K562 (cell line): ENCODE data around the gene HSF2. TPM values are rescaled to one million over a fixed set of nuclear protein-coding genes. Genes with fewer than 3 reads are reported as not detected.

Experiments used
- ATAC-seq: fragments of 200-7000 bp; cut with Tn5 transposase; 3 replicates; pipeline ENCODE4 v1.9.1; 2020; ENCODE audit warnings: moderate library complexity
- BruUV-seq: library from RNA; stranded (reverse); fragments of 400-500 nt; replicated peaks from 2 replicates; lab custom pipeline; 2021; lab: Mats Ljungman, UMichigan
- CTCF ChIA-PET: fragments of 300-600 bp; formaldehyde crosslinking; extraction: SDS; loops from one replicate; lab custom pipeline; 2021; ENCODE audit warnings: low intra/inter-chr PET ratio; lab: Yijun Ruan, JAX
- POLR2A ChIA-PET: fragments of 300-600, 350-650 bp; sonication (Branson Sonifier 250); formaldehyde crosslinking; extraction: SDS; loops from one replicate; lab custom pipeline; 2021; ENCODE audit warnings: antibody characterized with exemption, inconsistent platforms; lab: Yijun Ruan, JAX
- DNase-seq, 4 experiments: peaks; one replicate each; pipeline versions ENCODE4 v3.0.0 to v3.0.0-alpha.2; 2011 to 2018; ENCODE audit warnings: low spot score in 3 of 4, mixed read lengths in 3 of 4; ENCODE audit errors: extremely low read depth in 1 of 4
- FAIRE-seq: peaks from 2 replicates; lab custom pipeline; 2011; peaks lifted over from hg19 to GRCh38; lab: Jason Lieb, UNC
- H2AFZ ChIP-seq: 2 replicates; pipeline ENCODE4 v1.6.0; 2011; ENCODE audit warnings: low read depth, low read length, control low read depth, inconsistent platforms
- H3K27ac ChIP-seq: fragments of 200-600 bp; 3 replicates; pipeline ENCODE4 v1.8.0; 2011; ENCODE audit warnings: low read depth, mild to moderate bottlenecking, control low read depth, inconsistent platforms, low read length, moderate library complexity, mixed read lengths; ENCODE audit errors: extremely low read depth
- H3K27me3 ChIP-seq, 2 experiments: fragments of 300-600 bp in 1 of 2; 2 replicates in 1 of 2; 3 replicates in 1 of 2; pipeline versions ENCODE4 v1.6.0 to v1.8.0; 2011; ENCODE audit warnings: inconsistent platforms in 2 of 2, low read length in 2 of 2, mild to moderate bottlenecking in 1 of 2, mixed read lengths in 1 of 2, moderate library complexity in 1 of 2; ENCODE audit not compliant: control insufficient read depth in 2 of 2, insufficient read depth in 2 of 2
- H3K36me3 ChIP-seq: fragments of 300-600 bp; 3 replicates; pipeline ENCODE4 v1.8.0; 2011; ENCODE audit warnings: mild to moderate bottlenecking, low read length, inconsistent platforms; ENCODE audit not compliant: control insufficient read depth, insufficient read depth
- H3K4me1 ChIP-seq, 2 experiments: fragments of 200-600 bp in 1 of 2; replicated peaks in 1 of 2; 2 replicates in 1 of 2; 3 replicates in 1 of 2; pipeline versions ENCODE4 v1.5.1 to v1.8.0; 2011; ENCODE audit warnings: inconsistent platforms in 2 of 2, low read length in 2 of 2, mild to moderate bottlenecking in 1 of 2, mixed read lengths in 1 of 2, moderate library complexity in 1 of 2; ENCODE audit not compliant: control insufficient read depth in 2 of 2, insufficient read depth in 2 of 2
- H3K4me2 ChIP-seq: 2 replicates; pipeline ENCODE4 v1.6.1; 2011; ENCODE audit warnings: low read length, control low read depth, inconsistent platforms, mixed read lengths; ENCODE audit not compliant: insufficient read depth
- H3K4me3 ChIP-seq: fragments of 200-600 bp; sonication (generic), shearing (Covaris generic); 2 replicates; pipeline ENCODE4 v1.5.1; 2016; ENCODE audit warnings: control low read depth, inconsistent platforms
- H3K79me2 ChIP-seq: fragments of 200-600 bp; 3 replicates; pipeline ENCODE4 v1.8.0; 2011; ENCODE audit warnings: low read length, inconsistent platforms; ENCODE audit not compliant: control insufficient read depth, insufficient read depth
- H3K9ac ChIP-seq, 2 experiments: 2 replicates each; pipeline versions ENCODE4 v1.6.0 to v1.6.1; 2011; ENCODE audit warnings: low read depth in 2 of 2, low read length in 2 of 2, control low read depth in 1 of 2, inconsistent platforms in 1 of 2, mild to moderate bottlenecking in 1 of 2, mixed read lengths in 1 of 2; ENCODE audit not compliant: insufficient read depth in 1 of 2
- H3K9me1 ChIP-seq: one replicate; pipeline ENCODE4 v1.6.0; 2011; ENCODE audit warnings: inconsistent platforms, mild to moderate bottlenecking, low read length, moderate library complexity; ENCODE audit not compliant: control insufficient read depth, insufficient read depth
- H3K9me3 ChIP-seq: replicated peaks from 2 replicates; pipeline ENCODE4 v1.5.1; 2011; ENCODE audit warnings: low read depth, low read length, inconsistent platforms; ENCODE audit not compliant: control insufficient read depth, insufficient read depth
- H4K20me1 ChIP-seq: replicated peaks from 2 replicates; pipeline ENCODE4 v1.6.1; 2011; ENCODE audit warnings: low read length, inconsistent platforms, mixed read lengths; ENCODE audit not compliant: control insufficient read depth, insufficient read depth
- DNMT1 ChIP-seq: fragments of 450-650 bp; IDR thresholded peaks from 2 replicates; pipeline ENCODE4 v1.6.1; 2016; ENCODE audit warnings: antibody characterized with exemption, mild to moderate bottlenecking
- ELK3 ChIP-seq: fragments of 450-650 bp; formaldehyde crosslinking; IDR thresholded peaks from 2 replicates; pipeline ENCODE4 v1.4.0; 2020; ENCODE audit warnings: mild to moderate bottlenecking
- EP300 ChIP-seq: IDR thresholded peaks from 2 replicates; pipeline ENCODE4 v1.6.1; 2012; ENCODE audit warnings: low read length, improper control_type of control experiment
- ETS1 ChIP-seq: conservative IDR thresholded peaks from 2 replicates; pipeline ENCODE4 v1.6.1; 2011; ENCODE audit warnings: low read depth, mild to moderate bottlenecking, low read length; ENCODE audit not compliant: control insufficient read depth
- HNRNPLL ChIP-seq: fragments of 200-400 bp; formaldehyde crosslinking; IDR thresholded peaks from 2 replicates; pipeline ENCODE4 v1.6.1; 2017; ENCODE audit warnings: low read length, low read depth, mild to moderate bottlenecking; ENCODE audit not compliant: poor library complexity, severe bottlenecking
- KLF10 ChIP-seq: fragments of 250-450 bp; sonication (Bioruptor Pico); IDR thresholded peaks from 2 replicates; pipeline ENCODE4 v1.6.1; 2021; ENCODE audit warnings: matching md5 sums
- MECOM ChIP-seq: fragments of 250-450 bp; sonication (Bioruptor Pico); IDR thresholded peaks from 2 replicates; pipeline ENCODE4 v1.8.0; 2022; ENCODE audit warnings: inconsistent platforms
- NCOA6 ChIP-seq: fragments of 450-650 bp; IDR thresholded peaks from 2 replicates; pipeline ENCODE4 v1.6.1; 2017; ENCODE audit warnings: mild to moderate bottlenecking
- NR0B1 ChIP-seq: fragments of 450-650 bp; IDR thresholded peaks from one replicate; pipeline ENCODE4 v1.6.1; 2018; ENCODE audit warnings: mild to moderate bottlenecking, moderate library complexity; ENCODE audit not compliant: partially characterized antibody
- SRSF3 ChIP-seq: fragments of 200-400 bp; formaldehyde crosslinking; IDR thresholded peaks from 2 replicates; pipeline ENCODE4 v1.6.1; 2016; ENCODE audit warnings: mild to moderate bottlenecking, low read length, moderate library complexity; ENCODE audit not compliant: insufficient read depth
- TBP ChIP-seq: optimal IDR thresholded peaks from 2 replicates; pipeline ENCODE3; 2011; ENCODE audit warnings: low read depth, low read length, improper control_type of control experiment
- ZBTB26 ChIP-seq: fragments of 450-650 bp; formaldehyde crosslinking; IDR thresholded peaks from 2 replicates; pipeline ENCODE4 v1.4.0; 2022; ENCODE audit warnings: missing genetic modification characterization
- ZNF12 ChIP-seq: sonication (generic); formaldehyde crosslinking; IDR thresholded peaks from 2 replicates; pipeline ENCODE4 v1.4.0; 2020; ENCODE audit warnings: mild to moderate bottlenecking, missing genetic modification reagents
- ZNF518B ChIP-seq: fragments of 250-450 bp; sonication (Bioruptor Pico); IDR thresholded peaks from 2 replicates; pipeline ENCODE4 v1.5.0; 2021; ENCODE audit warnings: mild to moderate bottlenecking, moderate library complexity
- WGBS: fragments of 100-300 bp; shearing (Covaris generic); methylation state at CpG from one replicate; pipeline ENCODE4 v1.1.6; 2016; ENCODE audit warnings: low coverage, mixed read lengths; ENCODE audit not compliant: insufficient coverage; ENCODE audit errors: missing lambda C conversion rate; 5-methylcytosine and 5-hydroxymethylcytosine counted together
- in situ Hi-C: fragments of 300-500 bp; cut with MboI; formaldehyde crosslinking; loops from 4 replicates; pipeline ENCODE4 v1.15.0; 2018; ENCODE audit warnings: inconsistent platforms, mixed read lengths
- intact Hi-C: fragments of 100-400 bp; cut with micrococcal nuclease; formaldehyde crosslinking; loops from 2 replicates; pipeline ENCODE4 v1.14.2; 2022
- polyA plus RNA-seq, 8 experiments: library from polyadenylated mRNA; depleted of rRNA in 4 of 8; stranded (reverse) in 5 of 8; unstranded in 3 of 8; fragments of >200 nt; fragmentation: Nextera tagmentation in 2 of 8; fragmentation: Illumina TruSeq in 1 of 8; extraction: Ambion mirVana in 2 of 8; extraction: Trizol in 1 of 8; gene quantifications; 2 replicates each; pipeline versions ENCODE4 v1.2.1 to v1.2.3, GENCODE V29; 2011 to 2014; ENCODE audit warnings: inconsistent platforms in 1 of 8, missing spikeins in 1 of 8
- total RNA-seq, 7 experiments: library from RNA; depleted of rRNA in 6 of 7; stranded (reverse); fragments of >200 nt in 6 of 7; fragmentation: Illumina TruSeq in 2 of 7; extraction: Trizol in 2 of 7; gene quantifications; 2 replicates each; pipeline versions ENCODE4 v1.2.1 to v1.2.3, GENCODE V29; 2011 to 2021; ENCODE audit warnings: low replicate concordance in 1 of 7

Gene HSF2
- total and polyA plus RNA-seq, 9 of the 15 experiments (the other 6 are each of a cell fraction or from before 2014, with no cell fraction given): 19.1 to 73.1 (median 29.2) TPM

- TF ChIP-seq ZNF518B (CRISPR knock-in tag) (no peak), TBP (no peak), KLF10 (CRISPR knock-in tag) (no peak), MECOM (no peak), DNMT1 (no peak), ZBTB26 (no peak)
- TF ChIP-seq, all 486 proteins: peak for 0
These were observed 58.6 kb downstream of the HSF2 start (continued) for GRCh38 chr6:122458087-122458486.

- WGBS: 49% methylated on average over 2 of the region's 2 CpGs
- Histone ChIP-seq H3K9me1 (no peaks in the 10 kb centered on the region), H4K20me1 (no peaks in the 10 kb centered on the region), H3K4me1 (no peaks in the 10 kb centered on the region), H3K9ac (no peak overlapping the region), H2AFZ (no peak overlapping the region), H3K79me2 (peaks cover 62% of the 10 kb centered on the region), H3K4me3 (no peak overlapping the region), H3K4me2 (no peak overlapping the region), H3K36me3 (peaks cover 32% of the 10 kb centered on the region), H3K9me3 (no peaks in the 10 kb centered on the region), H3K27me3 (no peaks in the 10 kb centered on the region), H3K27ac (no peak overlapping the region)
- no peak for DNase-seq
- in situ Hi-C loops (no loop called here), intact Hi-C loops (no loop called here)
- ATAC-seq: no peak; the same call in 1 of the 3 replicates
- BruUV-seq: no TSS peak
- CTCF ChIA-PET: no interaction called here
- POLR2A ChIA-PET: interaction anchor here (0.6 to 1.9 kb wide), 2 partner anchors 12 to 336 kb away, joined by 3 to 6 read pairs; partner anchors contain the start of gene SERINC1
- no peak for FAIRE-seq
- TF ChIP-seq SRSF3: no peak
- TF ChIP-seq ELK3: no peak
- TF ChIP-seq ZNF12: no peak
- TF ChIP-seq EP300: no peak
- no peak for TF ChIP-seq HNRNPLL
- no peak for TF ChIP-seq NCOA6
- TF ChIP-seq ETS1: no peak
- no peak for TF ChIP-seq NR0B1
These were observed 59.8 kb downstream of the HSF2 start for GRCh38 chr6:122459240-122459639.
